ENCODE data around the gene PRKAR1B.

DNA sequence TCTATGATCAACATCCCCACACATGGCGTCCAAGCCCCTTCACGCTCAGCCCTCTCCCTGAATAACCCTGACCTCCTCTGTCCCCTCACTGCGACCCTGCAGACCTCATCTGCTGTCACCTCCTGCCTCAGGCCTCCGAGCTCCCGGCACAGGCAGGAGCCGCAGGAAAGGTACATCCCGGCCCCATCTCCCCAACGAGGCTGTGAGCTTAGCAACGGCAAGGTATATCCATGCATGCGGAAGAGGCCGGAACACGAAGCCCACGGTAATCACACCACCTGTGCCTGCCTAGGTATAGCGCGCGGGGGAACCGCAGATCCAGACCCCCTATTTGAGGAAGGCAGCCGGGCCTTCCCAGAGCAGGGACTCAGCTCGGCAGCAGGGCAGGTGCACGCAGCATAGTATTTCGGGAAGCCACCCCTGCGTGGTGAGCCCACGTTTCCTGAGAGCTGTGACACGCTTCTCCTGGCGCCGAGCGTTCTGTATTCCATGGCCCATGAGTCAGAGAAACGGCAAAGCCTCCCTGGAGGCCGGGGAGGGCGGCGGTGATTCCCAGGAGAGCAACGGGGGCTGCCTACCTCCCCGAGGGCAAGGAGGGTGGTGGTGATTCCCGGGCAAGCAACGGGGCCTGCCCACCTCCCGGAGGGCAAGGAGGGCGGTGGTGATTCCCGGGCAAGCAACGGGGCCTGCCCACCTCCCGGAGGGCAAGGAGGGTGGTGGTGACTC, 50.7 kb downstream of the PRKAR1B start:
- TF ChIP-seq GATA2 (IDR thresholded peaks at IDR 0.05; ENCODE audit: low read depth, low read length) (no peak), GATA3 (IDR thresholded peaks at IDR 0.05; ENCODE audit: low read depth, low read length) (no peak)

Data from SH-SY5Y (cell line).